Caco-2 (cell line): ENCODE data around the gene ZNF77. TPM values are rescaled to one million over a fixed set of nuclear protein-coding genes. Genes with fewer than 3 reads are reported as not detected.

Experiments used
- BruUV-seq: library from RNA; stranded (reverse); fragments of 400-500 nt; replicated peaks from 2 replicates; lab custom pipeline; 2021; lab: Mats Ljungman, UMichigan
- CTCF ChIA-PET: fragments of 300-600 bp; sonication (Branson Sonifier 250); formaldehyde crosslinking; loops from one replicate; lab custom pipeline; 2022; ENCODE audit warnings: antibody characterized with exemption; lab: Charles Lee
- POLR2A ChIA-PET: fragments of 300-600 bp; sonication (Branson Sonifier 250); formaldehyde crosslinking; loops from one replicate; lab custom pipeline; 2022; ENCODE audit warnings: antibody characterized with exemption; lab: Charles Lee
- DNase-seq, 2 experiments: peaks; one replicate each; pipeline versions ENCODE4 v3.0.0 to v3.0.0-alpha.2; 2020 to 2022
- H3K27me3 ChIP-seq: replicated peaks from 2 replicates; pipeline ENCODE4 v1.6.0; 2011; ENCODE audit warnings: low read length; ENCODE audit not compliant: control insufficient read depth, insufficient read depth
- H3K36me3 ChIP-seq: 2 replicates; pipeline ENCODE4 v1.5.1; 2011; ENCODE audit warnings: low read length; ENCODE audit not compliant: control insufficient read depth, insufficient read depth
- H3K4me1 ChIP-seq: fragments of 250-450 bp; sonication (Bioruptor Pico); 2 replicates; pipeline ENCODE4 v1.5.1; 2020; ENCODE audit warnings: mild to moderate bottlenecking
- H3K4me3 ChIP-seq: 2 replicates; pipeline ENCODE4 v1.5.1; 2011; ENCODE audit warnings: low read depth, mild to moderate bottlenecking, control low read depth, low read length
- H3K9me3 ChIP-seq: fragments of 250-450 bp; sonication (Bioruptor Pico); 2 replicates; pipeline ENCODE4 v1.5.1; 2020; ENCODE audit warnings: mild to moderate bottlenecking, moderate library complexity
- H3K27ac Mint-ChIP-seq: one replicate; pipeline ENCODE4 v1.8.0; 2022; ENCODE audit warnings: mixed read lengths; ENCODE audit not compliant: unreplicated experiment
- H3K27me3 Mint-ChIP-seq: one replicate; pipeline ENCODE4 v1.8.0; 2022; ENCODE audit warnings: mixed read lengths; ENCODE audit not compliant: insufficient read depth, unreplicated experiment
- H3K36me3 Mint-ChIP-seq: one replicate; pipeline ENCODE4 v1.8.0; 2022; ENCODE audit warnings: mild to moderate bottlenecking, mixed read lengths; ENCODE audit not compliant: insufficient read depth, unreplicated experiment
- H3K4me1 Mint-ChIP-seq: one replicate; pipeline ENCODE4 v1.8.0; 2022; ENCODE audit warnings: low read depth, mixed read lengths; ENCODE audit not compliant: unreplicated experiment
- H3K4me3 Mint-ChIP-seq: one replicate; pipeline ENCODE4 v1.8.0; 2022; ENCODE audit warnings: mild to moderate bottlenecking, moderate library complexity, mixed read lengths; ENCODE audit not compliant: unreplicated experiment
- H3K9me3 Mint-ChIP-seq: one replicate; pipeline ENCODE4 v1.8.0; 2022; ENCODE audit warnings: mixed read lengths; ENCODE audit not compliant: unreplicated experiment
- intact Hi-C: fragments of 100-400 bp; cut with micrococcal nuclease; formaldehyde crosslinking; loops from one replicate; pipeline ENCODE4 v1.10.0; 2022; ENCODE audit not compliant: unreplicated experiment
- total RNA-seq: library from RNA; stranded (reverse); gene quantifications from 2 replicates; pipeline ENCODE4 v1.2.3, GENCODE V29; 2022
- TF ChIP-seq, protein P1 (sequence below), 2 experiments: fragments of 200-600 bp in 1 of 2; IDR thresholded peaks; 1 replicate in 1 of 2; 2 replicates in 1 of 2; pipeline versions ENCODE4 v1.5.1 to v1.8.0; 2011 to 2022; ENCODE audit warnings: antibody characterized with exemption in 1 of 2, control low read depth in 1 of 2, inconsistent platforms in 1 of 2, low read depth in 1 of 2, low read length in 1 of 2, mild to moderate bottlenecking in 1 of 2, moderate library complexity in 1 of 2; ENCODE audit not compliant: insufficient read depth in 1 of 2, severe bottlenecking in 1 of 2, unreplicated experiment in 1 of 2

Gene ZNF77
- total RNA-seq, 1 experiment from 2014 or later, result 6.3 TPM

GRCh38 chr19:2883686-2884439, 60.9 kb downstream of the ZNF77 start:
- ChIA-PET POLR2A (no interaction called here), CTCF (no interaction called here)
- TF ChIP-seq, protein P1, sequence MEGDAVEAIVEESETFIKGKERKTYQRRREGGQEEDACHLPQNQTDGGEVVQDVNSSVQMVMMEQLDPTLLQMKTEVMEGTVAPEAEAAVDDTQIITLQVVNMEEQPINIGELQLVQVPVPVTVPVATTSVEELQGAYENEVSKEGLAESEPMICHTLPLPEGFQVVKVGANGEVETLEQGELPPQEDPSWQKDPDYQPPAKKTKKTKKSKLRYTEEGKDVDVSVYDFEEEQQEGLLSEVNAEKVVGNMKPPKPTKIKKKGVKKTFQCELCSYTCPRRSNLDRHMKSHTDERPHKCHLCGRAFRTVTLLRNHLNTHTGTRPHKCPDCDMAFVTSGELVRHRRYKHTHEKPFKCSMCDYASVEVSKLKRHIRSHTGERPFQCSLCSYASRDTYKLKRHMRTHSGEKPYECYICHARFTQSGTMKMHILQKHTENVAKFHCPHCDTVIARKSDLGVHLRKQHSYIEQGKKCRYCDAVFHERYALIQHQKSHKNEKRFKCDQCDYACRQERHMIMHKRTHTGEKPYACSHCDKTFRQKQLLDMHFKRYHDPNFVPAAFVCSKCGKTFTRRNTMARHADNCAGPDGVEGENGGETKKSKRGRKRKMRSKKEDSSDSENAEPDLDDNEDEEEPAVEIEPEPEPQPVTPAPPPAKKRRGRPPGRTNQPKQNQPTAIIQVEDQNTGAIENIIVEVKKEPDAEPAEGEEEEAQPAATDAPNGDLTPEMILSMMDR (IDR thresholded peaks at IDR 0.05; ENCODE audit: insufficient read depth in 1 of 2, low read depth in 1 of 2, low read length in 1 of 2, severe bottlenecking in 1 of 2, unreplicated experiment in 1 of 2), result no peak
- Histone ChIP-seq H3K27me3 (no peaks in the 10 kb centered on the region), H3K36me3 (no peaks in the 10 kb centered on the region), H3K9me3 (no peaks in the 10 kb centered on the region; the same call in 1 of the 2 replicates), H3K4me3 (no peak overlapping the region), H3K4me1 (0 out of 2 replicates have a peak, but pooled peaks cover 5% of the 10 kb centered on the region)
- Mint-ChIP-seq H3K4me3 (no peak overlapping the region), H3K36me3 (peaks cover 8% of the 10 kb centered on the region), H3K27ac (no peak overlapping the region), H3K9me3 (no peaks in the 10 kb centered on the region), H3K27me3 (no peaks in the 10 kb centered on the region), H3K4me1 (peaks cover 11% of the 10 kb centered on the region)
- DNase-seq, result no peak
- intact Hi-C loops, result no loop called here
- no TSS peak for BruUV-seq

Other genes with a start within 250 kb of the ZNF77 start
- gene GNG7, start 242.3 kb downstream of the ZNF77 start, total RNA-seq, result 0.28 and 0.43 TPM in 2 replicates
- gene DIRAS1, start 223.6 kb downstream of the ZNF77 start, total RNA-seq, result 2.3 TPM in 2 replicates
- gene SLC39A3, start 205.0 kb downstream of the ZNF77 start, total RNA-seq, result 33.2 and 35.0 TPM in 2 replicates
- gene SGTA, start 161.7 kb downstream of the ZNF77 start, total RNA-seq, result 90.1 TPM in 2 replicates
- gene THOP1, start 159.5 kb downstream of the ZNF77 start, total RNA-seq, result 118 and 119 TPM in 2 replicates
- gene ZNF554, start 125.1 kb downstream of the ZNF77 start, total RNA-seq, result 3.6 and 3.7 TPM in 2 replicates
- 4.7 and 6.2 TPM in 2 replicates for gene ZNF555, start 103.5 kb downstream of the ZNF77 start, total RNA-seq
- gene ZNF556, start 77.6 kb downstream of the ZNF77 start, total RNA-seq, result 0.57 and 0.93 TPM in 2 replicates
- 5.8 and 7.6 TPM in 2 replicates for gene ZNF57, start 44.0 kb downstream of the ZNF77 start, total RNA-seq
- gene TLE6, start 32.6 kb upstream of the ZNF77 start, total RNA-seq, result 1.4 and 1.9 TPM in 2 replicates
- gene TLE2, start 84.3 kb upstream of the ZNF77 start, total RNA-seq, result 29.2 and 31.3 TPM in 2 replicates
- gene TLE5, start 117.5 kb upstream of the ZNF77 start, total RNA-seq, result 132 and 144 TPM in 2 replicates
- 50.0 and 50.7 TPM in 2 replicates for gene GNA11, start 149.4 kb upstream of the ZNF77 start, total RNA-seq
- not detected in 2 replicates for gene GNA15, start 191.1 kb upstream of the ZNF77 start, total RNA-seq
- not detected in 2 replicates for gene S1PR4, start 233.8 kb upstream of the ZNF77 start, total RNA-seq
- 87.3 and 94.2 TPM in 2 replicates for gene NCLN, start 241.0 kb upstream of the ZNF77 start, total RNA-seq